ENCODE results near the gene OPA1. TPM values are rescaled to one million over a fixed set of nuclear protein-coding genes. Genes with fewer than 3 reads are reported as not detected.
A peak's percentile ranks its signal among the peaks of the same experiment; 100 is the strongest.

OPA1 gene
- total and polyA plus RNA-seq, 9 donors, result 30.5 to 61.5 (median 37.9) TPM

GRCh38 chr3:193586526-193586925 lies 6.5 kb upstream of the OPA1 start:
- H3K27me3 ChIP-seq (ENCODE audit: control insufficient read depth, insufficient read depth, low read length), result no peaks in the 10 kb centered on the region
- H3K4me1 ChIP-seq (ENCODE audit: control insufficient read depth, insufficient read depth, low read length), result no peaks in the 10 kb centered on the region
- no peak overlapping the region for H3K4me3 ChIP-seq (ENCODE audit: low read length)
- no peak overlapping the region for H3K27ac ChIP-seq (ENCODE audit: low read length)
- no peaks in the 10 kb centered on the region for H3K9me3 ChIP-seq (replicated peaks; ENCODE audit: control insufficient read depth, low read depth, low read length)
- H3K36me3 ChIP-seq (ENCODE audit: control insufficient read depth, insufficient read depth, low read length), result no peaks in the 10 kb centered on the region
- no peak for DNase-seq

- peaks cover 6% of the 10 kb centered on the region for H3K4me1 ChIP-seq (ENCODE audit: control insufficient read depth, insufficient read depth, low read length)
- no CpG with 5 or more reads among the region's 1 CpG for WGBS (ENCODE audit: insufficient coverage)
Observed at GRCh38 chr3:193589129-193589528, 3.9 kb upstream of the OPA1 start.

GRCh38 chr3:193589616-193590015 lies 3.4 kb upstream of the OPA1 start:
- no CpG with 5 or more reads among the region's 1 CpG for WGBS (ENCODE audit: insufficient coverage)
- Histone ChIP-seq H3K9me3 (replicated peaks; ENCODE audit: control insufficient read depth, low read depth, low read length) (no peaks in the 10 kb centered on the region), H3K4me3 (ENCODE audit: low read length) (no peak overlapping the region), H3K27me3 (ENCODE audit: control insufficient read depth, insufficient read depth, low read length) (no peaks in the 10 kb centered on the region), H3K27ac (ENCODE audit: low read length) (no peak overlapping the region), H3K4me1 (ENCODE audit: control insufficient read depth, insufficient read depth, low read length) (peaks cover 10% of the 10 kb centered on the region), H3K36me3 (ENCODE audit: control insufficient read depth, insufficient read depth, low read length) (no peaks in the 10 kb centered on the region)
- no peak for DNase-seq

More at GRCh38 chr3:193589129-193589528, 3.9 kb upstream of the OPA1 start:
- no peak for DNase-seq
- Histone ChIP-seq H3K27me3 (ENCODE audit: control insufficient read depth, insufficient read depth, low read length) (no peaks in the 10 kb centered on the region), H3K4me3 (ENCODE audit: low read length) (no peak overlapping the region), H3K9me3 (replicated peaks; ENCODE audit: control insufficient read depth, low read depth, low read length) (no peaks in the 10 kb centered on the region), H3K27ac (ENCODE audit: low read length) (no peak overlapping the region), H3K36me3 (ENCODE audit: control insufficient read depth, insufficient read depth, low read length) (no peaks in the 10 kb centered on the region)

- H3K9me3 ChIP-seq (replicated peaks; ENCODE audit: control insufficient read depth, low read depth, low read length), result no peaks in the 10 kb centered on the region
- 88% methylated on average over 4 of the region's 6 CpGs for WGBS (ENCODE audit: insufficient coverage)
- H3K27me3 ChIP-seq (ENCODE audit: control insufficient read depth, insufficient read depth, low read length), result no peaks in the 10 kb centered on the region
- H3K4me3 ChIP-seq (ENCODE audit: low read length), result no peak overlapping the region
- H3K36me3 ChIP-seq (ENCODE audit: control insufficient read depth, insufficient read depth, low read length), result no peaks in the 10 kb centered on the region
- no peak overlapping the region for H3K27ac ChIP-seq (ENCODE audit: low read length)
- no peak for DNase-seq
- peaks cover 10% of the 10 kb centered on the region for H3K4me1 ChIP-seq (ENCODE audit: control insufficient read depth, insufficient read depth, low read length)
Observed at GRCh38 chr3:193590088-193590856, 2.7 kb upstream of the OPA1 start.

GRCh38 chr3:193593668-193594030 lies 641 bp downstream of the OPA1 start:
- WGBS (ENCODE audit: insufficient coverage), result 0% methylated on average over 6 of the region's 11 CpGs

GRCh38 chr3:193594946-193595689 lies 2.1 kb downstream of the OPA1 start:
- H3K27ac ChIP-seq (ENCODE audit: low read length), result no peak overlapping the region
- 100% methylated on average over 1 of the region's 1 CpG for WGBS (ENCODE audit: insufficient coverage)
- peaks cover 10% of the 10 kb centered on the region for H3K4me1 ChIP-seq (ENCODE audit: control insufficient read depth, insufficient read depth, low read length)
- H3K9me3 ChIP-seq (replicated peaks; ENCODE audit: control insufficient read depth, low read depth, low read length), result no peaks in the 10 kb centered on the region
- H3K36me3 ChIP-seq (ENCODE audit: control insufficient read depth, insufficient read depth, low read length), result peaks cover 2% of the 10 kb centered on the region
- no peak overlapping the region for H3K4me3 ChIP-seq (ENCODE audit: low read length)
- no peak for DNase-seq
- H3K27me3 ChIP-seq (ENCODE audit: control insufficient read depth, insufficient read depth, low read length), result no peaks in the 10 kb centered on the region

More at GRCh38 chr3:193593668-193594030, 641 bp downstream of the OPA1 start:
- H3K4me3 ChIP-seq (ENCODE audit: low read length), result peak overlapping the region; percentile 91
- H3K4me1 ChIP-seq (ENCODE audit: control insufficient read depth, insufficient read depth, low read length), result peaks cover 10% of the 10 kb centered on the region
- no peaks in the 10 kb centered on the region for H3K27me3 ChIP-seq (ENCODE audit: control insufficient read depth, insufficient read depth, low read length)
- DNase-seq, result no peak
- H3K9me3 ChIP-seq (replicated peaks; ENCODE audit: control insufficient read depth, low read depth, low read length), result no peaks in the 10 kb centered on the region
- H3K36me3 ChIP-seq (ENCODE audit: control insufficient read depth, insufficient read depth, low read length), result peaks cover 2% of the 10 kb centered on the region
- H3K27ac ChIP-seq (ENCODE audit: low read length), result peak overlapping the region; percentile 83

GRCh38 chr3:193595939-193596487 lies 3.0 kb downstream of the OPA1 start:
- WGBS (ENCODE audit: insufficient coverage), result 100% methylated on average over 4 of the region's 5 CpGs
- Histone ChIP-seq H3K4me3 (ENCODE audit: low read length) (no peak overlapping the region), H3K4me1 (ENCODE audit: control insufficient read depth, insufficient read depth, low read length) (peaks cover 10% of the 10 kb centered on the region), H3K27me3 (ENCODE audit: control insufficient read depth, insufficient read depth, low read length) (no peaks in the 10 kb centered on the region), H3K36me3 (ENCODE audit: control insufficient read depth, insufficient read depth, low read length) (peaks cover 2% of the 10 kb centered on the region), H3K9me3 (replicated peaks; ENCODE audit: control insufficient read depth, low read depth, low read length) (no peaks in the 10 kb centered on the region), H3K27ac (ENCODE audit: low read length) (no peak overlapping the region)
- DNase-seq, result no peak

- no peak for DNase-seq
- no peaks in the 10 kb centered on the region for H3K27me3 ChIP-seq (ENCODE audit: control insufficient read depth, insufficient read depth, low read length)
- 79% methylated on average over 2 of the region's 2 CpGs for whole genome bisulfite sequencing (ENCODE audit: insufficient coverage)
- H3K9me3 ChIP-seq (replicated peaks; ENCODE audit: control insufficient read depth, low read depth, low read length), result no peaks in the 10 kb centered on the region
- peaks cover 4% of the 10 kb centered on the region for H3K36me3 ChIP-seq (ENCODE audit: control insufficient read depth, insufficient read depth, low read length)
- no peak overlapping the region for H3K4me3 ChIP-seq (ENCODE audit: low read length)
- H3K4me1 ChIP-seq (ENCODE audit: control insufficient read depth, insufficient read depth, low read length), result peaks cover 4% of the 10 kb centered on the region
- H3K27ac ChIP-seq (ENCODE audit: low read length), result no peak overlapping the region
Observed at GRCh38 chr3:193598202-193598601, 5.2 kb downstream of the OPA1 start.

GRCh38 chr3:193599393-193599792 lies 6.4 kb downstream of the OPA1 start:
- Histone ChIP-seq H3K36me3 (ENCODE audit: control insufficient read depth, insufficient read depth, low read length) (peaks cover 4% of the 10 kb centered on the region), H3K27ac (ENCODE audit: low read length) (no peak overlapping the region), H3K4me1 (ENCODE audit: control insufficient read depth, insufficient read depth, low read length) (peaks cover 2% of the 10 kb centered on the region), H3K4me3 (ENCODE audit: low read length) (no peak overlapping the region), H3K9me3 (replicated peaks; ENCODE audit: control insufficient read depth, low read depth, low read length) (no peaks in the 10 kb centered on the region), H3K27me3 (ENCODE audit: control insufficient read depth, insufficient read depth, low read length) (no peaks in the 10 kb centered on the region)
- DNase-seq, result no peak
- WGBS (ENCODE audit: insufficient coverage), result no CpG with 5 or more reads among the region's 1 CpG

- no peak overlapping the region for H3K4me3 ChIP-seq (ENCODE audit: low read length)
- peaks cover 2% of the 10 kb centered on the region for H3K36me3 ChIP-seq (ENCODE audit: control insufficient read depth, insufficient read depth, low read length)
- no peaks in the 10 kb centered on the region for H3K27me3 ChIP-seq (ENCODE audit: control insufficient read depth, insufficient read depth, low read length)
- H3K27ac ChIP-seq (ENCODE audit: low read length), result no peak overlapping the region
- H3K9me3 ChIP-seq (replicated peaks; ENCODE audit: control insufficient read depth, low read depth, low read length), result no peaks in the 10 kb centered on the region
- DNase-seq, result peak; percentile 18
- no CpG with 5 or more reads among the region's 2 CpGs for WGBS (ENCODE audit: insufficient coverage)
- no peaks in the 10 kb centered on the region for H3K4me1 ChIP-seq (ENCODE audit: control insufficient read depth, insufficient read depth, low read length)
Observed at GRCh38 chr3:193605876-193606275, 12.9 kb downstream of the OPA1 start.

Data from muscle of leg (tissue), 11 donors.